HEK293 (cell line): ENCODE results near the gene PPIC.
A peak's percentile ranks its signal among the peaks of the same experiment; 100 is the strongest.

ENCODE experiments used
- CTCF ChIA-PET: fragments of 350-600 bp; formaldehyde crosslinking; extraction: SDS; loops from one replicate; lab custom pipeline; 2021; ENCODE audit warnings: antibody characterized with exemption; lab: Yijun Ruan, JAX
- POLR2A ChIA-PET: fragments of 300-600 bp; formaldehyde crosslinking; extraction: SDS; loops from one replicate; lab custom pipeline; 2020; ENCODE audit warnings: antibody characterized with exemption, inconsistent platforms; lab: Yijun Ruan, JAX
- H3K27ac ChIP-seq: fragments of 200-500 bp; sonication (Bioruptor generic); 2 replicates; pipeline ENCODE4 v1.5.1; 2014; ENCODE audit warnings: low read depth, low read length, control low read depth, inconsistent platforms; ENCODE audit errors: extremely low read depth
- H3K36me3 ChIP-seq, 2 experiments: fragments of 200-500 bp in 1 of 2; sonication (Bioruptor generic) in 1 of 2; 1 replicate in 1 of 2; 2 replicates in 1 of 2; pipeline ENCODE4 v1.5.1; 2014 to 2017; ENCODE audit warnings: inconsistent platforms in 2 of 2, low read length in 2 of 2; ENCODE audit not compliant: control insufficient read depth in 2 of 2, insufficient read depth in 1 of 2
- H3K4me1 ChIP-seq: fragments of 200-500 bp; sonication (Bioruptor generic); 2 replicates; pipeline ENCODE4 v1.5.1; 2014; ENCODE audit warnings: mild to moderate bottlenecking, low read length, inconsistent platforms; ENCODE audit not compliant: control insufficient read depth, insufficient read depth
- H3K4me3 ChIP-seq: 2 replicates; pipeline ENCODE4 v1.5.1; 2011; ENCODE audit warnings: low read depth, mild to moderate bottlenecking, control low read depth, low read length, moderate library complexity
- H3K9me3 ChIP-seq: fragments of 200-500 bp; sonication (Bioruptor generic); 2 replicates; pipeline ENCODE4 v1.5.1; 2014; ENCODE audit warnings: low read depth, low read length, inconsistent platforms; ENCODE audit not compliant: control insufficient read depth, insufficient read depth
- EGR2 ChIP-seq: fragments of 450-650 bp; formaldehyde crosslinking; IDR thresholded peaks from 2 replicates; pipeline ENCODE4 v1.5.1; 2016; ENCODE audit warnings: low read depth, missing biosample characterization, missing genetic modification characterization
- HIC1 ChIP-seq: fragments of 450-650 bp; formaldehyde crosslinking; IDR thresholded peaks from 2 replicates; pipeline ENCODE4 v1.5.1; 2016; ENCODE audit warnings: missing biosample characterization, missing genetic modification characterization
- KLF9 ChIP-seq: fragments of 450-650 bp; formaldehyde crosslinking; IDR thresholded peaks from 2 replicates; pipeline ENCODE4 v1.5.1; 2016; ENCODE audit warnings: missing biosample characterization, missing genetic modification characterization, low read depth
- PATZ1 ChIP-seq: fragments of 450-650 bp; formaldehyde crosslinking; IDR thresholded peaks from 2 replicates; pipeline ENCODE4 v1.5.1; 2016; ENCODE audit warnings: missing biosample characterization, missing genetic modification characterization
- PRDM10 ChIP-seq: fragments of 450-650 bp; formaldehyde crosslinking; IDR thresholded peaks from 2 replicates; pipeline ENCODE4 v1.5.1; 2016; ENCODE audit warnings: missing biosample characterization, missing genetic modification characterization
- SCRT2 ChIP-seq: fragments of 450-650 bp; formaldehyde crosslinking; IDR thresholded peaks from 2 replicates; pipeline ENCODE4 v1.5.1; 2016; ENCODE audit warnings: missing biosample characterization, missing genetic modification characterization
- SP3 ChIP-seq: fragments of 450-650 bp; formaldehyde crosslinking; IDR thresholded peaks from 2 replicates; pipeline ENCODE4 v1.5.1; 2016; ENCODE audit warnings: missing biosample characterization, missing genetic modification characterization
- SP7 ChIP-seq: fragments of 450-650 bp; formaldehyde crosslinking; IDR thresholded peaks from 2 replicates; pipeline ENCODE4 v1.5.1; 2016; ENCODE audit warnings: missing biosample characterization, missing genetic modification characterization
- TRIM28 ChIP-seq: IDR thresholded peaks from 2 replicates; pipeline ENCODE4 v1.6.1; 2011; ENCODE audit warnings: low read length, control low read depth, borderline replicate concordance
- WT1 ChIP-seq: fragments of 450-650 bp; formaldehyde crosslinking; IDR thresholded peaks from 2 replicates; pipeline ENCODE4 v1.5.1; 2016; ENCODE audit warnings: missing biosample characterization, missing genetic modification characterization
- YY2 ChIP-seq: fragments of 450-650 bp; formaldehyde crosslinking; IDR thresholded peaks from 2 replicates; pipeline ENCODE4 v1.5.1; 2016; ENCODE audit warnings: missing biosample characterization, missing genetic modification characterization
- ZBTB17 ChIP-seq: fragments of 450-650 bp; formaldehyde crosslinking; IDR thresholded peaks from 2 replicates; pipeline ENCODE4 v1.5.1; 2016; ENCODE audit warnings: missing biosample characterization, missing genetic modification characterization
- ZEB2 ChIP-seq: fragments of 450-650 bp; formaldehyde crosslinking; IDR thresholded peaks from 2 replicates; pipeline ENCODE4 v1.5.1; 2016; ENCODE audit warnings: missing biosample characterization, missing genetic modification characterization
- ZFHX2 ChIP-seq: fragments of 450-650 bp; formaldehyde crosslinking; conservative IDR thresholded peaks from 2 replicates; pipeline ENCODE4 v1.5.1; 2016; ENCODE audit warnings: missing biosample characterization, missing genetic modification characterization
- ZNF10 ChIP-seq: fragments of 450-650 bp; formaldehyde crosslinking; IDR thresholded peaks from 2 replicates; pipeline ENCODE4 v1.5.1; 2017; ENCODE audit warnings: missing biosample characterization, missing genetic modification characterization
- ZNF148 ChIP-seq: fragments of 450-650 bp; formaldehyde crosslinking; IDR thresholded peaks from 2 replicates; pipeline ENCODE4 v1.5.0; 2017; ENCODE audit warnings: missing biosample characterization, missing genetic modification characterization, borderline replicate concordance
- ZNF335 ChIP-seq: fragments of 450-650 bp; formaldehyde crosslinking; conservative IDR thresholded peaks from 2 replicates; pipeline ENCODE4 v1.5.1; 2016; ENCODE audit warnings: missing biosample characterization, missing genetic modification characterization
- ZNF341 ChIP-seq: fragments of 450-650 bp; formaldehyde crosslinking; IDR thresholded peaks from 2 replicates; pipeline ENCODE4; 2016; ENCODE audit warnings: low read depth, missing biosample characterization, missing genetic modification characterization
- ZNF366 ChIP-seq: fragments of 450-650 bp; formaldehyde crosslinking; conservative IDR thresholded peaks from 2 replicates; pipeline ENCODE4 v1.5.1; 2016; ENCODE audit warnings: missing biosample characterization, missing genetic modification characterization
- ZNF394 ChIP-seq: fragments of 450-650 bp; formaldehyde crosslinking; IDR thresholded peaks from 2 replicates; pipeline ENCODE4 v1.5.1; 2016; ENCODE audit warnings: missing biosample characterization, missing genetic modification characterization, mild to moderate bottlenecking, moderate library complexity, borderline replicate concordance
- ZNF521 ChIP-seq: fragments of 450-650 bp; formaldehyde crosslinking; IDR thresholded peaks from 2 replicates; pipeline ENCODE4 v1.5.1; 2017; ENCODE audit warnings: missing biosample characterization, mild to moderate bottlenecking, missing genetic modification characterization
- ZNF561 ChIP-seq: fragments of 450-650 bp; IDR thresholded peaks from 2 replicates; pipeline ENCODE4 v1.5.1; 2018; ENCODE audit warnings: missing biosample characterization, missing genetic modification characterization, borderline replicate concordance
- ZNF600 ChIP-seq: fragments of 450-650 bp; formaldehyde crosslinking; IDR thresholded peaks from 2 replicates; pipeline ENCODE4 v1.5.1; 2016; ENCODE audit warnings: missing biosample characterization, missing genetic modification characterization
- ZNF629 ChIP-seq: fragments of 450-650 bp; formaldehyde crosslinking; IDR thresholded peaks from 2 replicates; pipeline ENCODE4 v1.5.1; 2017; ENCODE audit warnings: missing biosample characterization, missing genetic modification characterization
- ZNF658 ChIP-seq: fragments of 450-650 bp; formaldehyde crosslinking; IDR thresholded peaks from 2 replicates; pipeline ENCODE4; 2016; ENCODE audit warnings: missing biosample characterization, missing genetic modification characterization
- ZNF677 ChIP-seq: fragments of 450-650 bp; IDR thresholded peaks from 2 replicates; pipeline ENCODE4 v1.5.0; 2018; ENCODE audit warnings: missing biosample characterization, mild to moderate bottlenecking, missing genetic modification characterization, moderate library complexity
- ZNF768 ChIP-seq: fragments of 450-650 bp; formaldehyde crosslinking; IDR thresholded peaks from 2 replicates; pipeline ENCODE4 v1.5.1; 2018; ENCODE audit warnings: missing biosample characterization, mild to moderate bottlenecking, missing genetic modification characterization
- ZXDB ChIP-seq: fragments of 450-650 bp; formaldehyde crosslinking; IDR thresholded peaks from 2 replicates; pipeline ENCODE4 v1.5.1; 2016; ENCODE audit warnings: missing biosample characterization, missing genetic modification characterization

PPIC gene

GRCh38 chr5:123035360-123035917, 1.1 kb downstream of the PPIC start:
- Histone ChIP-seq H3K4me1 (peaks cover 7% of the 10 kb centered on the region), H3K27ac (peak overlapping the region; percentile 80), H3K36me3 (no peaks in the 10 kb centered on the region), H3K4me3 (peak overlapping the region; percentile 86), H3K9me3 (no peaks in the 10 kb centered on the region)
- ChIA-PET CTCF (no interaction called here), POLR2A (interaction anchor here (1.4 kb wide), 1 partner anchor 54 kb away, joined by 3 read pairs; no protein-coding TSS in a partner anchor)
- TF ChIP-seq HIC1, result peak; percentile 75
- TF ChIP-seq ZNF658 (tag by site-specific recombination), result no peak
- 0 out of 2 replicates have a peak, but pooled peaks have one; percentile 54 for TF ChIP-seq ZXDB (tag by site-specific recombination)
- peak; percentile 41 for TF ChIP-seq ZNF335 (tag by site-specific recombination)
- 0 out of 2 replicates have a peak, but pooled peaks have one; percentile 8 for TF ChIP-seq ZNF561 (tag by site-specific recombination)
- no peak for TF ChIP-seq ZNF394 (tag by site-specific recombination)
- TF ChIP-seq ZNF629 (tag by site-specific recombination), result peak; percentile 16; the same call in 1 of the 2 replicates
- TF ChIP-seq SP7 (tag by site-specific recombination), result no peak
- TF ChIP-seq EGR2 (tag by site-specific recombination), result peak; percentile 38
- TF ChIP-seq ZNF521 (tag by site-specific recombination), result no peak
- TF ChIP-seq ZNF366 (tag by site-specific recombination), result peak; percentile 31; the same call in 1 of the 2 replicates
- no peak for TF ChIP-seq YY2 (tag by site-specific recombination)
- TF ChIP-seq PATZ1, result peak; percentile 28; the same call in 1 of the 2 replicates
- peak; percentile 27; the same call in 1 of the 2 replicates for TF ChIP-seq ZNF341 (tag by site-specific recombination)
- no peak for TF ChIP-seq ZNF600 (tag by site-specific recombination)
- TF ChIP-seq ZNF10 (tag by site-specific recombination), result 0 out of 2 replicates have a peak, but pooled peaks have one; percentile 31
- TF ChIP-seq ZFHX2, result peak; percentile 27
- peak; percentile 58; the same call in 1 of the 2 replicates for TF ChIP-seq ZBTB17 (tag by site-specific recombination)
- no peak for TF ChIP-seq ZNF148 (tag by site-specific recombination)
- TF ChIP-seq ZNF768, result no peak
- TF ChIP-seq WT1 (tag by site-specific recombination), result 0 out of 2 replicates have a peak, but pooled peaks have one; percentile 11
- TF ChIP-seq ZEB2 (tag by site-specific recombination), result peak; percentile 56
- TF ChIP-seq KLF9 (tag by site-specific recombination), result peak; percentile 74
- peak; percentile 94 for TF ChIP-seq SCRT2 (tag by site-specific recombination)
- TF ChIP-seq ZNF677 (tag by site-specific recombination), result no peak
- TF ChIP-seq TRIM28, result 0 out of 2 replicates have a peak, but pooled peaks have one; percentile 24
- TF ChIP-seq PRDM10 (tag by site-specific recombination), result peak; percentile 71
- TF ChIP-seq SP3 (tag by site-specific recombination), result peak; percentile 75
